Activated T-cell treated with anti-CD3 and anti-CD28 coated beads for 4 hours (primary cell): ENCODE results near the gene ITGA5.

ENCODE experiments used
- DNase-seq: peaks from one replicate; pipeline ENCODE4 v3.0.0-alpha.2; 2020

Gene ITGA5

DNA sequence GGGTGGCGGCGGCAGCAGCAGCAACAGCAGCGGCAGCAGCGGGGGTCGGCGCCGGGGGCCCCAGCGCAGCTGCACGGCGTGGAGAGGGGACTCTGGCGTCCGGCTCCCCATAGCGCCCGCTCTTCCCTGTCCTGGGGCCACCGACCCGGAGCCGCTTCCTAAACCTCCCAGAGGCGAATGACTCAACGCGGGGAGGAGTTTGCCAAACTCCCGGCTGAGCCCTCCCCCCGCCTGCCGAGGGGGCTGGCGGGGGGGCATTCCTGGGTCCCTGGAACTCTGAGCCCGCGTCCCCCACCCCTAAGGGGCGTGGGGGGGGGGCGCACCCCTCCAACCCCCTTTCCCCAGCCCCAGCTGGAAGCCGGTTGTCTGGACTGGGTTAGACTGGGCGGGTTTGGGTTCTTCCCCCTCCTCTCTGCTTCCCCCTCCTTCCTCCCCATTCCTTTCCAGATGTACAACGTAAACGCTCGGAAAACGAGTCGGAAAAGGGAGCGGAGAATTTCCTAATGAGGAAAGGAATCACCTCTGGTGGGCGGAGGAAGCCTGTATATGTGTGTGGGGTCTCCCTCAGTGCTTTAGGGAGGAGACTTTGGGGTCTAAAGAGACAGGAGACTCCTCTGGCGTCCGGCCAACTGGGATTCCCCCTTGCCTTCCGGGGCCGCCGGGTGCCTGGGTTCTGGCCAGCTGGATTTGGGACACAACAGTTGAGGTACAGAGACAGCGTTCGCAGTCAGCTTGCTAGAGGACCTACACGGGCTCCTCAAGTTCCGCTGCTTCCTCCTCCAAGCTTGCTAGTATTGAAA, at the start of gene ITGA5:
TSS of gene ITGA5 (minus strand) at position 179 of the 800 bp plus-strand sequence. CDS start at position 111, 68 bp downstream.
- DNase-seq, result no peak

DNA sequence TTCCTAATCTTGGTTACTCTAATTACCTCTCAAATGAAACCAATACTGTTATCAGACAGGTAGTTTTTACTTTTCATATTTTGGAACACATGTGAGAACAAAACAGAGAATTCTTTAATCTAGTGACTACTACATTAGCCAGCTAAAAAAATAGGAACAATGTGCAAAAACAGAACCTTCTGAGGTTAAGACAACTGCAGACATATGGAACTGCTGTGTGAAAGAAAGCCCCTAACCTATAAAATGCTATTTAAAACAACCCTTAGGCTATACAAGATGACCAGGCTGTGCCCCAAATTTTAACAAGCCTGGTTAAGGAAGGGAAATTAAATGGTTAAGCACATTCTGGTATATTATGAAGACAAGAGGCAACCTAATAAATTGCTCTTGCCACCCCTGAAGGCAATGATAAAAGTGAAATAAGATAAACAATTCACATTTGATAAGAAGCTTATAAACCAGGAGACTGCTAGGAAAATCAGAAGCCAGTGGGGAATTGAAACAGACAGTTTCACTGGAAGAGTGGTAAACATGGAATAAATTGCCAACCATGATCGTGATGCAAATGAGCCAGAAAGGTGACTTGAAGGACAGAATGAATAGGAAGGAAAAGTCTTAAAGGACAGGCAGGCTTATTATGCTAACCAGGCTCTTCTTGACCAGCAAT, 46.9 kb upstream of the ITGA5 start:
- no peak for DNase-seq

DNA sequence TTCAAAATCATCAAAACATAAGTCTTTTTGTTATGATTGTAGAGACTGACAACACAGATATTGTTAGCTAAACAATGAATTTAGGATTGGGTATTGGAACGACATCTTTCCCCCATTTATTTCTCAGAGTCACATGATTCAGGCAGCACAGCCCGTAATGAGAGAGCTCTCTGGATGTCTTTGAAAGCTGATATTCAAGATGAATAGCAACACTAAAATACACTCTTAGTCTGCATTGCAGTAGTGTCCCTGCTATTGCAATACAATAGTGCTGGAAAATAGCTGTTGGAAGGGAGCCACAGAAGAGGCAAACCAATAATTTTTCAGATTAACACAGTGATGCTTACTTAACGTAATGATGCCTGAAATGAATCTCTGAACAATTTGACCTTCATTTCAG, 44.4 kb upstream of the ITGA5 start:
- no peak for DNase-seq

DNA sequence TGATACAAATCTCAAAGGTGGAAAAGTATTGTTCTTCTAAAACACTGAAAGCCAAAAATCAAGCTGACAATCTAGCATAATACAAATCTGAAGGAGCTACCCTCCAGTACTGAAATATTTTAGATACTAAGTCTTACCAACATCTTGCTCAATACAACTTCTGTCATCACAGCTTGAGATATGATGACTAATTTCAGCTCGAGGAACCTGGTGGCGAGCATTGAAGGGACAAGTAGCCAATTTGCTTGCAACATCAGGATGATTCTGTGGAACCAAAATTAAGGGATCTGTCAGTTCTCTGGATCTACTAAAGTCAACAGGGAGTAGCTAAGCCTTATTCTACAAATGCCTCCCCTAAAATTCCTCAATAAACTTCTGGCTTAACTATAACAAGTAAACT, 44.0 kb upstream of the ITGA5 start:
- no peak for DNase-seq

DNA sequence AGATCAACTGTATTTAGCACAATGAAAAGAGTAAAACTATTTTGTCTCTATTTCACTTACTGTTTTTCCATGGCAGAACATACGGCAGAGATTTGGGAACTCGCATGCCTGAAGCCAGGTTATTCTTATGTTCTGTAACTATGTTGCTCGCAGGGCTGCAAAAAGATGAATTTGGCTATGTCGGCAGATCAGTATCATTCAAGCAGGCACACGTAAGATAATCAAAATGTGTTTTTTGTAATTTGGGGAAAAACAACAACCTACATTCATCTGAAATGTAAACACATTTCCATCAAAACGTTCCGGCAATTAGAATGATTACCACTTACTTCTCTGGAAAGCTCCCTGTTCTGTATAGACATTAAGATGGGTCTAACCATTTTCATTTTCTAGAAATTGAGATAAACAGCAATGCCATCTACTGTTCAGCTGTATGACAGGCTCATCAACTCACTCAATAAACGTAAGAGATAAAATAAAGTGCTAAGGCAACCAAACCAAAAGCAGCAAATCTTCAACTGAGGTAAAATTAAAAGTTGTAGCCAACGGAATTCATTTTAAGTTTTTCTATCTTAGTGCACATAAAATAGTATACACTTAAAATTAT, 41.4 kb upstream of the ITGA5 start:
- no peak for DNase-seq

DNA sequence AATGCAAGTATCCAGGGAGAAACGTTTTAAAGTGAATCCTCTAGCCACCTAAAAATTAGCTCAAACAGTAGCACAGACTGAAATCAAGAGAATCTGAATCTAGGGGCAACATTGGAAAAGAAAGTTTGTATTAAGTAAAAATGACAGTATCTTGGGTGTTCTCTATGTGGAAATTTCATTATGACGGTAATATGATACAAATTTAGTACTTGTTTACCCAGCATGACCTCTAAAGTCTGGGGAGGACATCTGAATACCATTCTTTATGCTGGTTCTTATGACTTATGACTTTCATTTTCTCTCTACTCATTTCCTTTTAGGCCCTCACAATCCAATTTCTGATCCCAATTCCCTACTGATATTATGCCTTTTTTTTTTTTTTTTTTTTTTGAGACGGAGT, 40.3 kb upstream of the ITGA5 start:
- DNase-seq, result no peak

DNA sequence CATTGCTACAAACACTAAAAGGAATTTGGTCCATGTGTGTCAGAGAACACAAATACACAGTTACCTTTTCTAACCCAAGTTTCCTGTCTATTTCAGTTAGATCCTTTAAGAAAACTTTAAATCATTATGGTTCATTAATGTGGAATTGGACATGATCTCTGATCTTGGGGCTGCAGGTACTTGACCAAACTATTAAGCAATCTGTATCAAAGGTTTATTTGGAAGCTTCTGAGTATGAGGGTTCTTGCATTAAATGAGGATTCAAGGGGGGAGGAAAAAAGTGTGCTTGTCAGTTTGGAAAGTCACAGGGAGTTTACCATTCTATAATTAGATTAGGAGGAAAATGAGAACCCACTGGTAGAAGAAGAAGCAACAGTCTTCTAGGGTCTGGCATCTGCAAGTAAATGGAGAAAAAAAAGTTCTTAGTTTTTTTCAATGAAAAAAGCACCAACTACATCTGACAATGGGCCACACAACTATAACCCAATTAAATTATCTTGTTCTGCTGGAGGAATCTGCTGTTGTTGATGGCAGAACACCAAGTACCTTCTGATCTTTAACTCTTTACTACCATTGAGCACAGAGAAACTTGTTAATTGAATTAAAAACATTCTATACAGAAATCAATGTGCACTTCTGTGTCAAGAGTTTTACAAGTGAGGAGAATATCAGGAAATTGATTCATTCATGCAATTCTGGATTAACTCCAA, 36.8 kb upstream of the ITGA5 start:
- no peak for DNase-seq

DNA sequence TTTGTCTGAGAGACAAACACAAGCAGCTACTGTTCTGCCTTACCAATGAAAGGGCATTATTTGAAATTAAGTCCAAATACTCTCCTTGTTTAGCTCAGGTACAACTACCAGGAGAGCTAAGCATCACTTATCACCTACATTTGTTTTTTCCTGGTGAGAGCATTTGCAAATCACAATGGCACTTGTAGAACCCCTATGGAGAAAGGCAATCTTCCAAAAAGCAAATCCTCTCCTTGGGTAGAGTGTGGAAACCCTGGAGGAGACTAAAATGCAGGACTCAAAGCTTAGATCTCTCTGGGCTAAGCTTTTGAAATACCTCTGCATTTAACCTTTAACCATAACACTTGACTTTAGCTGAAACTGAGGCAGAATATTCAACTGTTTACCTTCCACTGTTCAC, 33.6 kb upstream of the ITGA5 start:
- DNase-seq, result no peak

DNA sequence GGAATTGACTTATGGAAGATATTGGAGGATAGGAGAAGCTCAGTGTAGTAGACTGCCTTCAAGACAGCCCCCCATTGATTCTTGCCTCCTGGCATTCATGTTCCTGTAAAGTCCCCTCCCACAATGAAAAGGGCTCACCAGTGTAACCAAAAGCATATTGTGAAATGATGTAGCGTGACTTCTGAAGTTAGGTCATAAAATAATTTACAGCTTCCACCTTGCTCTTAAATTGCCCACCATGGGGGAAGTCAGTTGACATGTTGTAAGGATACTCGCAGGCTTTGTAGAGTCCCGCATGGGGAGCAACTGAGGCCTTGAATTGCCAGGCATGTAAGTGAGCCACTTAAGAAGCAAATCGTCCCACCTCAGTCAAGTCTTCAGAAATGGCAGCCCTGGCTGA, 29.3 kb upstream of the ITGA5 start:
- no peak for DNase-seq

DNA sequence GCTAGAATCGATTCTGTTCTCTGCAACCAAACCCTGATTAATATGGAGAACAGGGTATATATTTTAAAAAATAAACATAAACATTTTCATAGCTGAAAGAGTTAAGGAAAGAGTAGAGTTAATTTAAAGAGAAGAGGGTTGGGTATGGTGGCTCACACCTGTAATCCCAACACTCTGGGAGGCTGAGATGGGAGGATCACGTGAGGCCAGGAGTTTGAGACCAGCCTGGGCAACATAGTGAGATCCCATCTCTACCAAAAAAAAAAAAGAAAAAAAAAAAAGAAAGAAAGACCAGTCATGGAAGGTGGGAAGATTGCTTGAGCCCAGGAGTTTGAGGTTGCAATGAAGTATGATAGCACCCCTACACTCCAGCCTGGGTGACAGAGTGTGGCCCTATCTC, 28.9 kb upstream of the ITGA5 start:
- DNase-seq, result no peak

DNA sequence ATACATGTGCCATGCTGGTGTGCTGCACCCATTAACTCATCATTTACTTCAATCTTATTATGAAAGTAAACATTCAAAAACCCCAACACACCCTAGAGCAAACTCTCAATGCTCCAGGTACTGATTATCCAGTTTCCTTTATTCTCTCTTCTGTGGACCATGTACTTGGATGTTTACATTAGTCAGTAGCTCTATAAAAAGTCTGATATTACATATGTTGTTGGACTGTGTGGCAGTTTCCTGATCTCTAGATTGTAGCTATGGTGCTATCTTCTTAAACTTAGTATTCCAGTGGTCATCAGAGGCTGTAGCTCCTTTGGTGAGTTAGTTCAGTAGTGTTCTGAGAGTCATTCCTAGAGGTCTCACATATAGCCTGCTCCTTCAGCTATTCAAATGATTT, 25.1 kb upstream of the ITGA5 start:
- no peak for DNase-seq

DNA sequence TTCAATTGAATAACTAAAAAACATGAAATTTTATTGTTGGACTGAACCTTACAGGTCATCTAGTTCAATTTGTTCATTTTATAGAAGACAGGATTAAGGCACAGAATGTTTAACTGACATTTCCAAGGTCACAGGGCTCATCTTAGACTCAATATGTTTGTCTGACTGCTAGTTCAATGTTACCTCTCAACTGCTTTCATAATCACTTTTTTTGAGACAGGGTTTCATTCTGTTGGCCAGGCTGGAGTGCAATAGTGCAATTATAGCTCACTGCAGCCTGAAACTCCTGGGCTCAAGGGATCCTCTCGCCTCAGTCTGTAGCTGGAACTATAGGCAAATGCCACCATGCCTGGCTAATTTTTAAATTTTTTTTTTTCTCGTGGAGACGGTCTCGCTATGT, 24.4 kb upstream of the ITGA5 start:
- no peak for DNase-seq

DNA sequence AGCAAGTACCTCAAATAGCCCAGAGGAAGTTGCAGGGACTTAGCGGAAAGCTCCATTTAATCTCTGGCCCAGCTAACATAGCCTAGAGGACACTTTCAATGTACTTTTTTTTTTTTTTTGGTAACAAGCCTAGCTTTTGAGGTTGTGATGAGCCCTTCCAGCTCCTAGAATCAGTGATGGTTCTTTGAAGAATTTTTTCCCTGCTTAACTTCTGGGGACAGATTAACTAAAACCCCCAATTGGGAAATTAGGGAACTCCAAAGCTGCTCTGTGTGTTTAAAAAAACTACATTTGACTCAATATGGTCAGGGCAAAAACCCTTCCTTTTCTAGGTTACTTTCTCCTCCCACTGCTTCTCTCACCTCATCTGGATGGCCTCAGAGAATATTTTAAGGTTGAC, 23.9 kb upstream of the ITGA5 start:
- DNase-seq, result no peak

DNA sequence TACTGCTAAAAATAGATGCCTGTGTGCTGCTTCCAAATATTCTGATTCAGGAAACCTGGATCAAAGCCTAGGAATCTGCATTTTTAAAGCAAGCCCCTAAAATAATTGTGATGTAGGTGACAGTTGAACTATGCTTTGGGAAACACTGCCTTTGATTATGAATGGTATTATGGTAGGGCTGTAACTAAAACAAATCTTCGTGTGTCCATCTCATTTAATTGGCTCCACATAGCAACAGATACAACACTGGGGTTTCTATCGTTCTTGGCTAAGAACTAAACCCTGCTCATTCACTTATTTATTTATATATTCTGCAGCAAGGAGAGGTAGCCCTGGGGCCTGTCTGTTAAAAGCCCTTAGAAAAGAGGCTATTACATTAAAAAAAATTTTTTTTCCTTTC, 23.0 kb upstream of the ITGA5 start:
- no peak for DNase-seq

DNA sequence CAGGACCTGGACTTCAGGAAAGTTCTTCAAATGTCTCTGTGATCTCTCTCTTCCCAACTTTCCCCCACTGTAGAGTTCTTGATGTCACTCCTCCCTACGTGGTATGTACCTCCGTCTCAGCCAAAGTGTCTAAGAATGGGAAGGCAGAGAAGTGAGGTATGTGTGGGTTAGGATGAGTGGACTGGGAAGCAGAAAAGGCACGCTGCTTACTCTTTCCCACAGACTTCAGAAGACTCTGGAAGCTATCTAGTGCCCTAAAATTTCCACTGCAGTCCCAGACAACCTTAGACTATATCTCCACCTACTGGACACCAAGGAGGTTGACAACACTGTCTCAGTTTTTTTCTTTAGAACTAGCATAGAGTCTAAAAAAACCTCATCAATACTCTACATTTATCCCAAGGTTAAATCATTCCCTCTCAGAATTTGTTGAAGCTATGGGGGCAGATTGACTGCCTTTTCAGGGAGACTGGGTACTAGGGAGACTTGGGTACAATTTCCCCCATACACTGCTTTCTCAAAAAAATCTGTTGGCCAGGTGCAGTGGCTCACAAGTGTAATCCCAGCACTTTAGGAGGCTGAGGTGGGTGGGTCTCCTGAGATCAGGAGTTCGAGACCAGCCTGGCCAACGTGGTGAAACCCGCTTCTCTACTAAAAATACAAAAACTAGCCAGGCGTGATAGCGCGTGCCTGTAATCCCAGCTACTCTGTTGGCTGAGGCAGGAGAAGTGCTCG, 20.6 kb upstream of the ITGA5 start:
- no peak for DNase-seq

DNA sequence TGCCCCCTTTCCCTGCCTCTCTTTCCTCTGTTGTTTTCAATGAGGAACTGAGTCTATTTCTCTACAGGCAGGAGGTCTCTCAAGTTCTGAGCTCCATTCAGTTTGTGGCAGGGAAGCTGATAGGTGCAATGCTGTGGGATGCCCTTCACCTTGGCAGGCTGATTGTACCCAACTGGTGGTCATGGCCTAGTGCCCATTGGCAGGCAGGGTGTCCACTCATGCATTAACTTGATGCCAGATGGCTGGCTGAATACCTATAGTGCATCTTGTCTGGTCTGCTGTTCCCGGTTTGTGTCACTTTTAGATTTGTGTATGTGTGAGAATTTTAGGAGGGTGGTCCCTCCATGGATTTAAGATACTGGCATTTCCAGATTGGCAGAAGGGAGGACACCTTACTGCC, 20.0 kb upstream of the ITGA5 start:
- no peak for DNase-seq

DNA sequence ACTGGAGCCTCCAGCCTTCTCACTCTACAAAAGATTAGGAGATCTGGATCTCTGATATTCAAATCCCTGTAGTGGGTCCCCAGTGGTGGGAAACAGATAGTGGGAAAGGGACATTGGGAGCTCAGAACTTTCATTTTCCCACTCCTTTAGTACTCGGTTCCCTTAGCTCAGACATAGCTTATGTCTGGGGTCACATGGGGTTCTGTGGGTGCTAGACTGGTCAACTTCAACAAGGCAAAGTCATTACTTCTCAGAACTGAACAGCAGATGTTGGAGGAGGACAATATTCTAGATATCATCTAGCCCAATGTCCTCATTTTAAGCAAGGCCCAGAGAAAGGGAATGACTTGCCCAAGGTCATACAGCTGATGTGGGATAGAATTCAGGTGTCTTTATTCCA, 19.5 kb upstream of the ITGA5 start:
- DNase-seq, result no peak

DNA sequence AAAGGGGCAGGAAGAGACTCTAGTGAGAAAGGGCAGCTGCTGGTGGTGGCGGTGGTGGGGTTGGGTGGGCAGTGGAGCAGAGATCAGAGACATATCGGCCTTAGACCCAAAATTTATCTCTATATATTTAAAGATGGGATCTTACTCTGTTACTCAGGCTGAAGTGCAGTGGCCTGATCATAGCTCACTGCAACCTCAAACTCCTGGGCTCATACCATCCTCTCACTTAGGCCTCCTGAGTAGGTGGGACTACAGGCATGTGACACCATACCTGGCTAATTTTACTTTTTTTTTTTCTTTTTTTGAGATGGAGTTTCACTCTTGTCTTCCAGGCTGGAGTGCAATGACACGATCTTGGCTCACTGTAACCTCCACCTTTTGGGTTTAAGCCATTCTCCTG, 18.6 kb upstream of the ITGA5 start:
- no peak for DNase-seq

DNA sequence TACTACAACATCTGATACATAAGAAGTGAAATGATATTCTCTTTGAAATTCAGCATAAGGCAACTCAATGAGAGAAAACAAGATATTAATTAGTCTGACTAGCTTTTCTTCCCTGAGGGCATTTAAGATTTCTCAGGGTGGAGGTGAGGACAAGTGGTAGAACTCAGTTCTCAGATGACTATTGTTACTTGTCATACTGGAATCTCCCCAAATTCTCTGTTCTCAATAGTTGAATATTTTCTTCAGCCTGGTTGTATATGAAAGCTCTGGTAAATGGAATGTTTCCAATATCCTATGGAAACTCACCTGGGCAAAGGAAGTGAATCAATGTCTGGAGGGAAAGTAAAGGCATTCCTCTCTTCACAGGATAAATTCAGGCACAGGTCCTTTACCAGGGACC, 18.2 kb upstream of the ITGA5 start:
- no peak for DNase-seq

DNA sequence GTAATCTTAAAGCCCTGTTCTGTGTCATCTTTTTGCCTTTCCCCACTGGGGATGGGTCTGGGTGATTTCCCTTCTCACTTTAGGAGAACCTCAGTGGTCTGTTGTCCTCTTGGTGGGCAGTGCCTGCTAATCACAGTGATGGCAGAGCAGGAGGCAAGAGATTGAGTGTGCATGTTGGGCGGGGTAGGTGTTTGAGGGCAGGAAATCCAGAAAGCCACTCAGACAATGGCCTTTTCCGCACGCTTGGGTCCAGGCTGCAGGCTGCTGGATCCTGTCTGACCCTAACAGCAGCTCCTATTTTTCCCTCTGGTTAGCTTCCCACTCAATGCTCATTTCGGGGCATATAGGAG, 13.7 kb upstream of the ITGA5 start:
- DNase-seq, result no peak

DNA sequence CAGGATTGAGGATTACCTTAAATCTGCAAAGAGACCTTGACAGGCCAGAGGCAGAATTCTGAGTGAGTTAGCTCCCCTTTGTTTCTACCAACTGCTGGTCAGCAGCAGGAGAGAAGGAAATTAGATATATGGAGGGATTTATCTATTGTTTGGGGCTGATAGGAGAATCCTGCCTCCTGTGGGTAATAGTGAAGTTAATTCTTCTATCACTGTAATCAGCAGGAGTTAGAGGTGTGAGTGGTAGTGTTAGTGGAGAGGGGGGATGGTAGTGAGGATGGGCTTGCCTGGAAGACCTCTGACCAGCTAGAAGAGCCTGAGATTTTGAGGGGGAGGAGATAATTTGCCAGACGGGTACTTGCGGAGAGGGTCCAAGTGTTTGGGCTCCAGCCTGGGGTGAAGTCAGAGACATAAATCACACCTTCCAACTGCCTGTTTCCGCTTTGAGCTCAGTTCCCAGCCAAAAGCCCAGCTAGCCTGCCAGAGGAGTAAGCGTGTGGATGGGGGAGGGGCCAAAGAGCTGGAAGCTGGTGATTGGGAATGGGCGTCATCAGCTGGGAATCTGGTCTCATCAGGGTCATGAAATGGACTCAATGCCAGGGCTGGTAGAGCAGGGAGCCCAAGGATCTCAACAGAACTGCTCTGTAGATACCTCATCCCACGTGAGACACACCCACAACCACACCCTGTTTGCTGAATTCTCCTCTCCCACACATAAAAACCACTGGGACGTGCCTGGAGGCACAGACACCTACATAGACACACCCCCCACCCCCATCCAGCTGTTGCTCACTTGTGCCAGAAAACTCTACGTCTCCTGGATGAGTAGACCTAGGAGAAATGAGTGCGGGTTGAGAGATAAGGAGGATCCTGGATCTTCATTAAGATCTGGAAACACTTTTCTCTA, 13.1 kb upstream of the ITGA5 start:
- no peak for DNase-seq

DNA sequence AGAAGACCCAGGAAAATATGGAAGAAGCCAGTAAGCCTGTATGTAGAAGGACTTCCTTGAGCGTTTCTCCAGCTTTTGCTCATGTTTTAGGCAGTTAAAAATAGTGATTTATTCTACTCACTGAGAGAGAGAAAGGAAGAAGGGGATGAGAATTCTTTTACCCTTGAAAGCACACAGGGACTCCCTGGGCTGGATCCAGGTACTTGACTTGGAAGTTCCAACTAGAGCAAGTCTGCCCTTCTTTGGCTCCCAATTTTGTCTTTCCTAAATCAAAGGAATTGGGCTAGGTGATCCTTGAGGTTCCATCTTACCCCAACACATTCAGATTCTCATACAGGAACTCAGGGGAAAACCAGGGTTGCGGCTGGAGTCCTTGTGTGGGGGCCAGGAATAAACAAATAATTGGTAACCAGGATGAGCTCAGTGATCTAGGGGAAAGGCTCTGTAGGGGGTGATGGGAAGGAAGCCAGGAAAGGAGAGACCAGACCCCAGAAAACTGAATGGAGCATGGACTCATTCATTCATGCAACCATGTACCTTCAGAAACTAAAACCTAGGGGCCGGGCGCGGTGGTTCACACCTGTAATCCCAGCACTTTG, 11.5 kb upstream of the ITGA5 start:
- DNase-seq, result no peak
